Heart right ventricle (tissue), 16 donors: ENCODE results near the gene MON1B. TPM values are rescaled to one million over a fixed set of nuclear protein-coding genes. Genes with fewer than 3 reads are reported as not detected.
"Not testable (repeated sequence)": the region's sequence is repeated elsewhere in the genome, so short reads cannot be mapped to it uniquely, and the experiment has no call there.

ENCODE experiments used
- ATAC-seq, 8 donors: fragments of 200-7000 bp; cut with Tn5 transposase; one replicate each; pipeline ENCODE4 v1.9.1; 2020; ENCODE audit warnings: mild to moderate bottlenecking in 8 of 8, moderate library complexity in 8 of 8, moderate number of reproducible peaks in 1 of 8
- DNase-seq, 2 donors: peaks; one replicate each; pipeline ENCODE4 v3.0.0-alpha.2; 2020
- H3K27ac ChIP-seq, 10 donors: fragments of 200-600 bp; sonication (generic) in 2 of 10; one replicate each; pipeline versions ENCODE4 v1.5.0 to v1.8.0; 2020 to 2022; ENCODE audit warnings: mild to moderate bottlenecking in 3 of 10
- H3K27me3 ChIP-seq, 7 donors: fragments of 200-600 bp; one replicate each; pipeline ENCODE4 v1.8.0; 2021 to 2022; ENCODE audit warnings: mild to moderate bottlenecking in 2 of 7
- H3K36me3 ChIP-seq, 9 donors: fragments of 200-600 bp; sonication (generic) in 1 of 9; one replicate each; pipeline versions ENCODE4 v1.5.0 to v1.8.0; 2020 to 2022; ENCODE audit warnings: mild to moderate bottlenecking in 2 of 9
- H3K4me1 ChIP-seq, 9 donors: fragments of 200-600 bp; sonication (generic) in 1 of 9; one replicate each; pipeline versions ENCODE4 v1.5.0 to v1.8.0; 2020 to 2022; ENCODE audit warnings: mild to moderate bottlenecking in 4 of 9
- H3K4me3 ChIP-seq, 10 donors: fragments of 200-600 bp; sonication (generic) in 2 of 10; one replicate each; pipeline versions ENCODE4 v1.5.0 to v1.8.0; 2020 to 2022; ENCODE audit warnings: mild to moderate bottlenecking in 7 of 10, moderate library complexity in 2 of 10
- H3K9me3 ChIP-seq, 11 donors: fragments of 200-600 bp in 10 of 11; sonication (generic) in 2 of 11; one replicate each; pipeline versions ENCODE4 v1.5.0 to v1.8.0; 2013 to 2022; ENCODE audit warnings: mild to moderate bottlenecking in 2 of 11, control low read depth in 1 of 11, moderate library complexity in 1 of 11
- CTCF ChIP-seq, 9 donors: fragments of 200-600 bp; sonication (generic) in 2 of 9; IDR thresholded peaks; one replicate each; pipeline versions ENCODE4 v1.5.0 to v1.8.0; 2021 to 2022; ENCODE audit warnings: antibody characterized with exemption in 9 of 9, mild to moderate bottlenecking in 5 of 9, moderate library complexity in 1 of 9
- WGBS, 2 donors: extraction: QIAGEN DNeasy Blood & Tissue Kit; methylation state at CpG; one replicate each; pipeline ENCODE4 v1.1.7; 2013; ENCODE audit warnings: inconsistent platforms in 1 of 2; 5-methylcytosine and 5-hydroxymethylcytosine counted together
- intact Hi-C, 10 donors: fragments of 100-400 bp; cut with DNase I; formaldehyde crosslinking; loops; one replicate each; pipeline versions ENCODE4 v1.11.1 to v1.14.2; 2022
- polyA plus RNA-seq, 2 donors: library from polyadenylated mRNA; stranded (reverse); fragments of 200-250 nt; gene quantifications; one replicate each; pipeline ENCODE4 v1.2.3, GENCODE V29; 2013
- total RNA-seq, 10 donors: library from RNA; stranded (reverse); fragmentation: NEBNext Ultra II Directional in 3 of 10; extraction: Animal tissue kit (Norgen Biotek cat#: 25700) in 3 of 10; gene quantifications; one replicate each; pipeline versions ENCODE4 v1.2.1 to v1.2.4, GENCODE V29; 2021 to 2023
- donor health status: Arrhythmogenic right ventricular cardiomyopathy.
- donor health status: ischemic (EF 13 %, LVEDD 7.1; RV severe dilation, severe dysfunction).
- donor health status: healthy with polysubstance abuse.
- donor health status: DM: no; HTN: yes; CAD: no.
- donor health status: DM: no; HTN: no; CAD: no.
- donor health status: ischemic (EF 25% LVEDD 6.9; RV normal size, moderate dysfunction).
- donor health status: ischemic (EF 25% LVEDD 5.7; RV mildly dilated, moderate dysfunction).
- donor health status: healthy.
- donor health status: DM: yes; HTN: yes; CAD: no.
- donor health status: Ischemic cardiomyopathy.
- donor health status: ischemic (EF 35%, LVEDD 5.7; RV mildly dilated, moderate dysfunction).
- donor health status: nonischemic (EF 11% LVEDD 7.7; RV severe dilation, severe dysfunction).
- donor health status: DM: yes; HTN: yes; CAD: no.
- donor health status: PGD.
- donor health status: ischemic (EF 29% LVEDD 5.4; RV normal size, mild dysfunction).
- donor health status: nonischemic (EF 23%, LVEDD 6.1; RV moderate dilation, normal function).

MON1B gene
- total and polyA plus RNA-seq, 12 donors: 8.8 to 26.4 (median 16.4) TPM

- Histone ChIP-seq H3K27ac (no peak overlapping the region), H3K27me3 (peaks cover 0 to 12% (median 9%) of the 10 kb centered on the region in 7 donors), H3K4me1 (peaks cover 0 to 4% (median 0%) of the 10 kb centered on the region in 9 donors), H3K36me3 (no peaks in the 10 kb centered on the region), H3K9me3 (no peaks in the 10 kb centered on the region), H3K4me3 (peak overlapping the region in 1 of 10 donors; percentile 14)
- intact Hi-C loops: loop anchor here (1.0 to 10.0 kb wide), 11 partner anchors 346 to 859 kb away; partner anchors contain the start of gene WWOX (in 2 of the 10)
- ATAC-seq (peak; percentile 93 to 98 (median 98)), DNase-seq (peak; percentile 84 to 85)
- peak in 8 of 9 donors; percentile 97 to 100 (median 99) for TF ChIP-seq CTCF (IDR thresholded peaks at IDR 0.05)
- WGBS, 2 donors: 1% methylated on average over 21 of the region's 21 CpGs
Measured at GRCh38 chr16:77236063-77236511, 45.1 kb downstream of the MON1B start.

GRCh38 chr16:77238593-77238992, 47.6 kb downstream of the MON1B start:
- Histone ChIP-seq H3K27ac (no peak overlapping the region), H3K4me1 (peaks cover 0 to 4% (median 0%) of the 10 kb centered on the region in 9 donors), H3K9me3 (no peaks in the 10 kb centered on the region), H3K4me3 (no peak overlapping the region), H3K36me3 (no peaks in the 10 kb centered on the region), H3K27me3 (peaks cover 0 to 12% (median 9%) of the 10 kb centered on the region in 7 donors)
- intact Hi-C loops: loop anchor here in 6 of 10 donors (2.0 to 10.0 kb wide), 8 partner anchors 344 to 856 kb away; partner anchors contain the start of gene WWOX (in 2 of the 6)
- DNase-seq (no peak), ATAC-seq (no peak)
- 76 to 84% methylated on average over 5 of the region's 5 CpGs for WGBS, 2 donors
- TF ChIP-seq CTCF (IDR thresholded peaks at IDR 0.05): no peak

- DNase-seq, H3K9me3 ChIP-seq, intact Hi-C loops, H3K27ac ChIP-seq, H3K4me3 ChIP-seq, ATAC-seq, H3K4me1 ChIP-seq, H3K27me3 ChIP-seq, H3K36me3 ChIP-seq: not testable (repeated sequence)
- WGBS, 2 donors: 87 to 95% methylated on average over 5 of the region's 5 CpGs
Measured at GRCh38 chr16:77242471-77242870, 51.5 kb downstream of the MON1B start.

- no peaks in the 10 kb centered on the region for H3K4me1 ChIP-seq
- no peak overlapping the region for H3K4me3 ChIP-seq
- ATAC-seq (no peak), DNase-seq (no peak)
- H3K27ac ChIP-seq: no peak overlapping the region
- H3K36me3 ChIP-seq: no peaks in the 10 kb centered on the region
- H3K27me3 ChIP-seq: no peaks in the 10 kb centered on the region
- WGBS, 2 donors: 62 to 82% methylated on average over 2 of the region's 2 CpGs
- TF ChIP-seq CTCF (IDR thresholded peaks at IDR 0.05): no peak
- no peaks in the 10 kb centered on the region for H3K9me3 ChIP-seq
- intact Hi-C loops: no loop called here
Measured at GRCh38 chr16:77246150-77246549, 55.2 kb downstream of the MON1B start.

- no peak overlapping the region for H3K4me3 ChIP-seq
- TF ChIP-seq CTCF (IDR thresholded peaks at IDR 0.05): no peak
- DNase-seq (no peak), ATAC-seq (no peak)
- H3K9me3 ChIP-seq: peaks cover 0 to 3% (median 0%) of the 10 kb centered on the region in 11 donors
- intact Hi-C loops: no loop called here
- H3K27ac ChIP-seq: no peak overlapping the region
- H3K4me1 ChIP-seq: no peaks in the 10 kb centered on the region
- no peaks in the 10 kb centered on the region for H3K36me3 ChIP-seq
- no peaks in the 10 kb centered on the region for H3K27me3 ChIP-seq
- 81 to 85% methylated on average over 4 of the region's 4 CpGs for WGBS, 2 donors
Measured at GRCh38 chr16:77250400-77250799, 59.4 kb downstream of the MON1B start.
